Globus pallidus (tissue), 1 donor: Measurements from ENCODE around the gene CCNA1.
A peak's percentile ranks its signal among the peaks of the same experiment; 100 is the strongest.

Experiments
- DNase-seq: peaks from one replicate; pipeline ENCODE4 v3.0.0-alpha.2; 2015; ENCODE audit warnings: low spot score

Gene CCNA1

DNA sequence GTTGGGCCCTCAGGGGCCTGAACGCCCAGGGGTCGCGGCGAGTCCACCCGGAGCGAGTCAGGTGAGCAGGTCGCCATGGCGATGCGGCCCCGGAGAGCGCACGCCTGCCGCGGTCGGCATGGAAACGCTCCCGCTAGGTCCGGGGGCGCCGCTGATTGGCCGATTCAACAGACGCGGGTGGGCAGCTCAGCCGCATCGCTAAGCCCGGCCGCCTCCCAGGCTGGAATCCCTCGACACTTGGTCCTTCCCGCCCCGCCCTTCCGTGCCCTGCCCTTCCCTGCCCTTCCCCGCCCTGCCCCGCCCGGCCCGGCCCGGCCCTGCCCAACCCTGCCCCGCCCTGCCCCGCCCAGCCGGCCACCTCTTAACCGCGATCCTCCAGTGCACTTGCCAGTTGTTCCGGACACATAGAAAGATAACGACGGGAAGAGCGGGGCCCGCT is at the start of gene CCNA1:
Gene CCNA1 (plus strand): TSS at position 390 of the 439 bp plus-strand sequence. CDS start 562 bp downstream, outside the sequence.
- DNase-seq, result no peak

- no peak for DNase-seq
These were observed 46.8 kb upstream of the CCNA1 start for GRCh38 chr13:36385489-36385888.

DNA sequence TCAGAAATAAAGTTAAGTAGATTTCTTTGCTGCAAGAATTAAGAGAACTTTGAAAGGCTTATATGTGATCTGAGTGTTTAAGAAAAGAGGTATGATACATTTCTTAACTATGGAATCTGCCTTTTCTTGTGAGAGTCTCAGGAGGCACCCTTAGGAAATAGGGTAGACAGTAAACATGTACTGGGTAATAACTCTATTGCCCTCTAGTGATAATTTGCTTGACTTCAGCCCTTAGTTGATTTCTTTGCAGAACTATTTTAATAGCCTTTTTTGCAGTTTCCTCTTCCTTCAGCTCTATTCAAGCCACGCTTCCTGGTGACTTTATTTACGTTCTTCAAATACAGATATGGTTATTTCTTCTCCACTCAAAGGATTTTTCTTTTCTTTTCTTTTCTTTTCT is 37.0 kb upstream of the CCNA1 start:
- peak; percentile 71 for DNase-seq

GRCh38 chr13:36405151-36405550 is 27.1 kb upstream of the CCNA1 start:
- no peak for DNase-seq

DNA sequence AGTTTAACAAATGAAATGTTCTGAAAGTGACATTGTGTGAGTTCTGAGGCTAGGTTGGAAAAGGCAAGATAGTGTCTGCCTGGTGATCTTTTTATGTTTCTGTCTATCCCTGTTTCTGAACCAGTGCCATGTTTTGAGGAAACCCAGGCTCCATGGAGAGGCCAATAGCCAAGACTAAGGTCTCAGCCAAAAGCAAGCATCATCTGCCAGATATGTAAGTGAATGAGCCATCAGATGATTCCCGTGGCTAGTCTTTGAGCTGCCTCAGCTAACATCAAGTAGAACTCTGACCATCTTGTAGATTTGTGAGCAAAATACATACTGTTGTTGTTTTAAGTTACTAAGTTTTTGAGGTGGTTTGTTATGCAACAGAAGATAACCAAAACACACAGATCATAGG is 19.6 kb upstream of the CCNA1 start:
- DNase-seq, result no peak

- no peak for DNase-seq
These were observed 19.1 kb upstream of the CCNA1 start for GRCh38 chr13:36413161-36413560.

DNA sequence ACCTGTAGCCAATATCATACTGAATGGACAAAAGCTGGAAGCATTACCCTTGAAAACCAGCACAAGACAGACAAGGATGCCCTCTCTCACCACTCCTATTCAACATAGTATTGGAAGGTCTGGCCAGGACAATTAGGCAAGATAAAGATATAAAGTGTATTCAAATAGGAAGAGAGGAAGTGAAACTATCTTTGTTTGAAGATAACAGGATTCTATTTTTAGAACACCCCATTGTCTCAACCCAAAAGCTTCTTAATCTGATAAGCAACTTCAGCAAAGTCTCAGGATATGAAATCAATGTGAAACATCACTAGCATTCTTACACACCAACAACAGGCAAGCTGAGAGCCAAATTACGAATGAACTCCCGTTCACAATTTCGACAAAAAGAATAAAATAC is 17.8 kb upstream of the CCNA1 start:
- DNase-seq, result no peak

DNA sequence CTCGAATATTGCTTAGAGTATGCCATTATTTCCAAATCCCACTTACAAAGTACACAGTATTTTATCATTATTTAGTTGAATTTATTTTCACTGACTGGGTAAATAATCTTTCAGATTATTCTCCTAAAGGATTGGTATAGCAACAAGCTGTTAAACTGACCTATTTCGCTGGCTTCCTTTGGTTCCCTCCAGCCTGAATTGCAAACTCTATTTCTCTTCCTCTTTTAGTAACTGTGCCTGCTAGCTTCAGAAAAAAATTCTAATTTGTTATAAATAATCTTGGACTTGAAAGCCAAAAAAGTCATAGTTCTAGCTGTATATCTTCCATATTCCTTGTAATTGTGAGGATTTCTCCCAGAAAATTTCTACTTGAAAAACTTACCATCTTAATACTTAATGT is 15.0 kb upstream of the CCNA1 start:
- no peak for DNase-seq

- DNase-seq, result no peak
These were observed 14.1 kb upstream of the CCNA1 start for GRCh38 chr13:36418022-36418805.

GRCh38 chr13:36420437-36420891 is 11.8 kb upstream of the CCNA1 start:
- DNase-seq, result peak; percentile 68

GRCh38 chr13:36421447-36421846 is 10.8 kb upstream of the CCNA1 start:
- DNase-seq, result no peak

DNA sequence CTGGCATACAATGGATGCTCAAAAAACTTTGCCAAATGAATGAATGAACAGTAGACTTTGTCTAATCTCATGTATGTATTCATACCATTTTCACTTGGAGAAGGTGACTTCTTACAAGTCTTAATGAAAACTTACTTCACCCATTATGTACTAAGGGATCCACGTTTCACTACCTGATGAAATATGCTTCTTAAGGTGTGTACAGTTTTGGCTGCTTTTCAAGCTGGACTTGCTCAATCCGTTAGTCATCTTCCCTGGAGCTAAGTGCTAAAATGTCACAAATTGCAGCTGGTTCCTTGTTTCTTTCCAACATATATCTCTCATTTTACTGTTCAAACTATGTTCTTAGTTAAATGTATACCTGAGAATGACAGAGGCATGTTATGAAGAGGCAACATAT is 4.2 kb upstream of the CCNA1 start:
- DNase-seq, result no peak

GRCh38 chr13:36430247-36431203 is 1.8 kb upstream of the CCNA1 start:
- DNase-seq, result no peak

DNA sequence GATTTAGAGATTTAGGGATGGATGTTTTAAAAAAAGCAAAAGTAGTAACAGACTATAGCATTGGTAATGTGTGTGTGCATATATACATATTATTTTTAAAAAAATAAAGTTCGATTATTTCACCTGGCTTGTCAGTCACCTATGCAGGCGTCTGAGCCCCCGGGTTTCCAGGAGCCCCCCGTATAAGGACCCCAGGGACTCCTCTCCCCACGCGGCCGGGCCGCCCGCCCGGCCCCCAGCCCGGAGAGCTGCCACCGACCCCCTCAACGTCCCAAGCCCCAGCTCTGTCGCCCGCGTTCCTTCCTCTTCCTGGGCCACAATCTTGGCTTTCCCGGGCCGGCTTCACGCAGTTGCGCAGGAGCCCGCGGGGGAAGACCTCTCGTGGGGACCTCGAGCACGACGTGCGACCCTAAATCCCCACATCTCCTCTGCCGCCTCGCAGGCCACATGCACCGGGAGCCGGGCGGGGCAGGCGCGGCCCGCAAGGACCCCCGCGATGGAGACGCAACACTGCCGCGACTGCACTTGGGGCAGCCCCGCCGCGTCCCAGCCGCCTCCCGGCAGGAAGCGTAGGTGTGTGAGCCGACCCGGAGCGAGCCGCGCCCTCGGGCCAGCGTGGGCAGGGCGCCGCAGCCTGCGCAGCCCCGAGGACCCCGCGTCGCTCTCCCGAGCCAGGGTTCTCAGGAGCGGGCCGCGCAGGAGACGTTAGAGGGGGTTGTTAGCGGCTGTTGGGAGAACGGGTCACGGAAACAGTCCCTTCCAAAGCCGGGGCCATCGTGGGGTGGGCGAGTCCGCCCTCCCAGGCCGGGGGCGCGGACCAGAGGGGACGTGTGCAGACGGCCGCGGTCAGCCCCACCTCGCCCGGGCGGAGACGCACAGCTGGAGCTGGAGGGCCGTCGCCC is 840 bp upstream of the CCNA1 start:
- DNase-seq, result no peak

DNA sequence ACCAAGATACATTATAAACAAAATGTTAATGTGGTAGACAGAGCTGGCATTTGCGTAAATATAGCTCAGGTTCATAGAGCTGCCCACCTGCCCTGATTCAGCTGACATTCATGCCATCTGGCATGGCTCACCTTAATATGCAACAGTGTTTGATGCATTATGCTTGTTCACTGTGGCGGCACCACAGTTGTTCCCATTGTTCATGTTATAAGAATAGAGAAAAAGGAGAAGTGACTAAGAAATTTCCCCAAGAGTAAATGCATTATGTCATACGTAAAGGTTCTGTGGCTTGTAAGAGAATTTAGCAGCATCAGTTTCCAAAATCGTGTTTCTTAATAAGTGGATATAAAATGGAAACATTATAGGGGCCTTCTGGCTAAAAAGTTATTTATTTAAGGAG is 4.5 kb downstream of the CCNA1 start:
- DNase-seq, result no peak

- no peak for DNase-seq
These were observed 6.5 kb downstream of the CCNA1 start for GRCh38 chr13:36438594-36439483.

GRCh38 chr13:36445278-36445677 is 13.0 kb downstream of the CCNA1 start:
- DNase-seq, result no peak

DNA sequence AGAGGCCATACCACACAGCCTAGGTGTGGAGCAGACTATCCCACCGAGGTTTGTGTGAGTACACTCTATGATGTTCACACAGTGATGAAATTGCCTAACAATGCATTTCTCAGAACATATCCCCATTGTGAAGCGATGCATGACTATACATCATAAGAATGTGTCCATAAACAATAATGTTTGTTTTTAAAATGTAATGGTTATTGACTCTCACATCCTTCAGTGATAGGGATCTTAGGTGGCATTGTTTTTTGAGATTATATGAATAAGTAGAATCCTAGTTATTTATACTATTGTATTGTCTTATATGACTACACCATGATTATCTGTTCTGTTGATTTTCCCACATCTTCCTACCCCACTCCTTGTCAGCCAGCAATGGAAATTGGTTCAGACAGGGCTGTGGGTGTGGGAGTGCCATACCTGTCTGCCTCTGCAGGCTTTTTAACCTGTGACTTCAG is 13.6 kb downstream of the CCNA1 start:
- DNase-seq, result no peak

DNA sequence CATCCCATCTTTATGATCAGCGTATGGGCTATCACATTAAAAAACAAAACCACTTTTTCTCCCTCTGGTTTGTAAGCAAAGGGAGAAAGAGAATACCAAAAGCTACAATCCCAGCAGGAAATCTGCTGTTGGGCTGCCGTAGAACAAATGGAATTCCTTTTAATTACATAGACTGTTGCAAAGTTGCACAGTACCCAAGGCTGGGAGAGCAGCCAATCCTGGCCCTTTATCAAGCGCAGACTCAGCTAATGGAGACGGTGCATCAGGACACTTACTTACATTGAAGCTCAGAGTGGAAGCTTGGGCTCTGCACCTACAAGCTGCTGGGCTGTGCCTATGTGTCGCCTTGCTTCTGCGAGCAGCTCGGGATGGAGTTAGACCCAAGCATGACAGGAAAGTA is 15.2 kb downstream of the CCNA1 start:
- DNase-seq, result no peak

DNA sequence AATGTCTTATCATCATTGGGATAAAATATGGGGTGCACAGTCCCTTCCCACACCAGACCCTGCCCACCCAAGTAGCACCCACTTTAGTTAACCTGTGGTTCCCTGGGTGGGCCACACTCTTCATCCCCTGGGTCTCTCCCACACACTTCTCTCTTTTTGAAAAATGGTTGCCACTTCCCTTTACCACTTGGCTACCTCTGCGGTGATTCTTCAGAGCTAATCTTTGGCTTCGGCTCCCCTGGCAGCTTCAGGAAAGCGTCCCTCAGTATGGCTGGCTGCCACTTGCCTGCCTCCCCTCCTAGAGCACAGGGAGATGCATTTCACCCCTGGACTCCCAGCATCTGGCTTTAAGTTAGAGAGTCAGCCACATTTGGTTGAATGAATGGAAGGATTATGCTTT is 18.2 kb downstream of the CCNA1 start:
- DNase-seq, result no peak

DNA sequence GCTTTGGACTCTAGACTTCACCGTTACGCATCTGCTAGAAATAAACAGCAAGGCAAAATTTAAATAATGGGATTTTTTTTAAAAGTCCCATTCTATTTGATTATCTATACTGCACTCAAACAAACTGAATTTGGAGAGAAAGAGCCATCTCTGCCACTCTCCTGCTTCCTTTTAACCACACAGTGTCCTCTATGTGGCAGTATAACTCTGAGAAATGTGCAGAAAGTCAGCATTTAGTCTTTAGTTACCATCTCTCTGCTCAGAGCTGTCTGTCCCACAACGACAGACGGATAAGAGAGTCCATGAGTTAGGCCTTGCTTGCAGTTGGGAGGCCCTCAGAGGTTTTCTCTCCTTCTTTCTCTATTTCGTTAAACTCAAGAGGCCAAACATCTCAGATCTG is 21.2 kb downstream of the CCNA1 start:
- DNase-seq, result no peak
